Activated CD4-positive, alpha-beta T cell treated with anti-CD3 and anti-CD28 coated beads, Interleukin-2, amount 50 U/mL, for 1 hour (primary cell): Measurements from ENCODE around the gene ARRB1.
"Not testable (repeated sequence)": the region's sequence is repeated elsewhere in the genome, so short reads cannot be mapped to it uniquely, and the experiment has no call there.

Experiments
- DNase-seq: peaks from one replicate; pipeline ENCODE4 v3.0.0-alpha.2; 2020

Gene ARRB1

DNA sequence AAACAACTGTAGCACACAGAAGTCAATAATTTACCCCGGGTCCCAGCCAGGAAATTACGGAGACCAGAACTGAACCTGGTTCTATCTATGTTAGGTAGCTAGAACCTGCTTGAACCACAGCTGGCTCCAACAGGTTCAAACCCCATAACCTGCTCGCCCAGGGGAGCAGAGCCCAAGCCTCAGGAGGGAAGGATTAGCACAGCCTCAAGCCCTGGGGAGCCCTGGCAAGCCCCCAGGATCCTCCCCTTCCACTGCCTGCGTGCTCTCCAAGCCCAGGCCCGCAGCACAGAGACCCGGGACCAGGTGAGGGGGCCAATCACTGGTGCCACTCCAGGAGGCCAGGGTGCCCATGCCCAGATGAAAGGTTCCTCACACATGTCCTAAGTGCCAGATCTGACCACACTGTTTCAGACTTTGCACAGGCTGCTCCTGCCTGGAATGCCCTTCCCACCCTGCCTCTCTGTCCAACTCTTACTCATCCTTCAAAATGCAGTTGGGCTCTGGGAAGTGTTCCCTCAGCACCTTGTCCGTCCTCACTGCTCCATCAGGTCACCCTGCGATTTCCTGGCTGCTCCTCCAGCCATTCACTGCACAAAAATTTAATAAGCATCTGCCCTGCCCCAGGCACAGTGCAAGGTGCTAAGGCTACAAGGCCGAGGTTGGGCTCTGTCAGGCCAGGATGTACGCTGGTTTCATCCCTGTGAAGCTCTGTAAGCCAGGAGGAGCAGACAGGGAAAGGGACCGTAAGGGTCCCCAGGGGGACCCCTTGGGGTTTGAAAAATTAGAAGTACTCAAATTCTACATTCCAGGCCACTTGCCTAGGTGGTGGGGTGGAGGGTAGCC is 32.2 kb downstream of the ARRB1 start:
- DNase-seq = no peak

GRCh38 chr11:75317446-75318122 is 33.9 kb downstream of the ARRB1 start:
- no peak for DNase-seq

DNA sequence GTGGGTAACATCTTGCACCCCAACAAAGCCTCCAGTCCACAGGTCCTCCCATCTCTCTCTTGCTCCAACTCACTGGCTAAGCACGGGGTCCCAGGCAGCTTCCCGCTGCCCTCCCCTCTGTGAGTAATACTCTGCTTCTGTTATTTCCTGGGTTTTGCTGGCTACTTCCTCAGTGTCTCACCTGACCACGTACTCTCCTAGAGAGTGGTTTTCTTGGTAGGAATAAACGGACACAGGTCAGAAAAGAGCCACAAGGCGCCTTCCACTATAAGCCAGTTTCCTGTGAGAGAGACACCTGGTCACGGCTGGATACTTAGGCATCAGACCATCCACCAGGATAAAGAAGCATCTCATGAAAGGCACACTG is 36.0 kb downstream of the ARRB1 start:
- no peak for DNase-seq

DNA sequence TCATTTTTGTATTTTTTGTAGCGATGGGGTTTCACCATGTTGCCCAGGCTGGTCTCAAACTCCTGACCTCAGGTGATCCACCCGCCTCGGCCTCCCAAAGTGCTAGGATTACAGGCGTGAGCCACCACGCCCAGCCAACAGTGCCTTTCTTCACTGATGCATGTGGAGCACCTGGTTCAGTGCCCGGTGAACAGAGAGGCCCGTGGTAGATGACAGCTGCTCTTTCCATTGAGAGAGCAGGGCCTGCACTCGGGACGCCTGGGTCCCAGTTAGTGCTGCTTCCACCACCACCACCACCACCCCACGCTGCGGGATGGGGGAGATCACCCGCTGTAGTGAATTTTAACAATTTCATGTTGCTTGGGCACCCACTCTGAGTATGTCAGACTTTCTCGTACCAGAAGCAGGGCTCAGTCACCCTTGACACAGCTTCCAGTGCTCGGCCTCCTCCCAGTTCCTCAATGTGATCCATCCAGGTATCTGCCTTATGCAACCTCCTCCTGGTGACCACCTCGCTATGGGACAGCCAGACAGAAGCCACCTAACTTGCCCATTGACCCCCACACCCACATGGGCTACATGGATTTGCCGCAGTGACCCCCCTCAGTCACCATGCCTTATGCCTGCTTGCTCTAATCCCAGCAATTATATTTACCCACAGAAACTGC is 36.6 kb downstream of the ARRB1 start:
- DNase-seq = no peak

DNA sequence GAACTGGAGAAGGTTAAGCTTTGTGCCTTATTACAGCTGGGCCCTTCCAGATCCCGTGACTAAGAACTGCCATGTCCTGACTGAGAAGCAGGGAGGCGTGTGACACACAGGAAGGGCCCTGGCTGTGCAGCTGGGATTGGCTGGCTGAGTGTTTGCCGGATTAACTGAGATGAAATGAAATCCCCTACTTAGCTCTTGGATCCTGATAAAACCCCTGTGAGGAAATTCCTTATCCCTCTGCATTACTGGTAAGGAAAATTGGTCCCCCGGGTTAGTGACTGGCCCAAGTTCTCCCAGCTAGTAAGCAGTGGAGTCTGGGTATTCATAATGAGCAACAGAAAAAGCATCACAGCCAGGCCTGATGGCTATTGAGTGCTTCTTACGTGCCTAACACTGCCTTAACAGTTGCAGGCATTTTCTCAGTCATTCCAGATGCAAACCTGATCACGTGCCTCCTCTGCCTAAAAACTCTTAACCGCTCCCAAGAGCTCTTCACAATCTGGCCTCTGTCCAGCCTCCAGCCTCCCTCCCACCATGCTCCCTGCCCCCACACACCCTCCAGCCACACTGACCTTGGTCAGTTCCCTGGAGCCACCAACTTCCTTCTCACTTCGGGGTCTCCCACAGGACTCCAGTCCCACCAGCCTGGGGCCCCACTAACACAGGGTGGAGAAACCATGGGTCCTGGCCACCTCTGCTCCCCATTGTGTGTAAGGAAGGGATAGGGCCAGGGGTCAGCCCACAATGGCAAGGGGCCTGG is 37.8 kb downstream of the ARRB1 start:
- DNase-seq = no peak

GRCh38 chr11:75312346-75312745 is 39.1 kb downstream of the ARRB1 start:
- DNase-seq = no peak

DNA sequence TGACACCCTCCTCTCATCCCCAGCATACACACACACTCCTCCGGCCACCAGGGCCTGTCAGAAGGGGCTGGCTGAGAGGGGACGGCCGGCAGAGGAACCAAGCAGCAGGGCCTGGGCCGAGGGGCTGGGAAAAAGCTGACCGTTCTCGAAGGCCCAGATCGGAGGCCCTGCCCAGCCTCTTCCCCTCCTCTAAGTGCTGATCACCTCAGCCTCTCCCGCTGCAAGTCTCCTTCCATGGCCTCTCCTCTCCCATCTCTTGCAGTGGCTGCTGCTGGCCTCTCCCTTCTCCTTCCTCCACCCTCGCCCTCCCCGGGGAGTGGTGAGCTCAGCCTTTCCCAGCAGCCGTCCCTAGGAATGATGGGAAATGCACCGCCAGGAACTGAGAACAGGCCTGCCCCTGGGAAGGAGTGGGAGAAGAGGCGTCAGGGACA is 39.6 kb downstream of the ARRB1 start:
- no peak for DNase-seq

DNA sequence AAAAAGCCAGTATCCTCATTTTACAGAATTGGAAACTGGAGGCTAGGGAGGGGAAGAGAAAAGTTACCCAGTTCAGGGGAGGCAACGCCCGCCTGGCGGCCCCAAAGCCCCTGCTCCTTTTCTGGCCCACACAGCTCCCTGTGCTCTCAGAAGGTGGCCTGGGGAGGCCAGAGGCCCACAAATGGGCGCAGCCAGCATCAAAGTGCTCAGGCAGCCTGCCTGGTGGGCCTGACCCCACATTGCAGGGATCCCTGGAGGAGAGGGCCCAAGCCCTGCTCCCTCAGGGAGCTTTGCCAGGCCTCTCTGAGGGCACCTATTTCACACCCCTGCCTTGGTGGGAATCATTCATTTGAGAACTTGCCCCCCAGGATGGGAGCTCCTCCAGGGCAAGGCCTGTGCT is 42.5 kb downstream of the ARRB1 start:
- no peak for DNase-seq

DNA sequence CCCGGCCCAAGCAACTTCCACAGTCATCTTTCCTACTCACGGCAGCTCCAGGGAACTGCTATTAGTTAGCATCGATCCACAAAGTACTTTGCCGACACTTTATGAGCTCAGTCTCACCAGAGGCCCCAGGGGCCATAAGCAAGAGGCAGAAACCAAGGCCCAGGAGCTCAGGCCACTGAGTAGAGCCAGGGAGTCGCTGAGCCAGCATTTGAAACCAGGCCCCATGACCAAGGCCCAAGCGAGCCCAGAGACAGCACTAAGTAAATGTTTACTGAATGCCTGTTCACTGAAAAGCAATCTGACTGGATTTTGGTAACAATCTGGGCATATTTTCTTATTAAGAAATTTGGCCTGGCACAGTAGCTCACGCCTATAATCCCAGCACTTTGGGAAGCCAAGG is 43.3 kb downstream of the ARRB1 start:
- DNase-seq = no peak

DNA sequence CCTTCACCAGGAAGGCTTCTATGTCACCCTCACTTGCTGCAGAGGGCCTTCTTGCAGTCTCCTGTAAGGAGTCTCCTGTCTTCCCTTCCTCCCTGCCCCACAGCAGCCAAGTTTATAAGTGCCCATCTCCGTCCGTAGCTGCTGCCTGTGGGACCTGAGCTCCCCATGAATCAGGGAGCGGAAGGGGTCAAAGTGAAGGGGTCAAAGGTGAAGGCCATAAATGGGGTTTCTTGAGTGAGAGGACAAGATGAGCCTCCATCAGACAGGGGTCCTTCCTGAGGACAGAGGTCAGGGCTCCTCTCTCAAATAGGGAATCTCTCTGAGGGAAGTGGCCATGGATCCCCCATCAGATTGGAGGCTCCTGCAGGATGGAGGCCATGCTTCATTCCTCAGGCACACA is 44.4 kb downstream of the ARRB1 start:
- no peak for DNase-seq

DNA sequence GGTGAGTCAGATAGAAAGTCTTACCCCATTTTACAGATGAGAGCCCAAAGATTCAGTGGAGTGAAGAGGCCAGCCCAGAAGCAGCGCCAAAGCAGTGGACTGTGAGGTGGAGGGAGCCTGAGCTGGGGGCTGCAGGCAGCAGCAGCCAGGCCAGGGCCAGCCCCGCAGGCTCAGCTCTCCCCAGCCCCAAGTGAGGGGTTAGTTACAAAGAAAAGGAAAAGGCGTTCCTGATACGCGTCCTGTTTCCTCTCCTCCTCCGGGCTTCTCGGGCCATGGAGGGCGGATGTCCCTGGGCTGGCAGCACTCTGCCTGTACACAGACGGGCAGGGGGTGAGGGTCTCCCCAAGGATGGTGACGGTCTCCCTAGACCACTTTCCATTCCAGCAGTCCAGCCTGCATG is 44.9 kb downstream of the ARRB1 start:
- no peak for DNase-seq

DNA sequence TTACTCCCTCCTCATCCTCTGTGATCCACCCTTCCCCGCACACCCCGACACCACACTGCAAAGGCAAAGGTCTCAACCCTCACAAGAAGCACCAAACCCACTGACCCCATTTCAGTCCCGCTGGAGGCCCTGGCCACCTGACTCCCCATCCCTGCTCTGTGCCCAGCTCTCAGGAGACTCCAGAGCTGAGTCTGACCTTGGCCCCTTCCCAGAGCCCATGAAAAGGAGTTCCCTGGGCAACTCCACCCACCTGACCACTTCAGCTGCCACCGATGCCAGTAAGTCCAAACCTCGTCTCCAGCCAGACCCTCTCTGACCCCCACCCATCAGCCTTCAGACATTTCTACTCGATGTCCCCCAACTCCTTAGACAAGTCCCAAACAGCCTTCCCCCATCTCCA is 45.5 kb downstream of the ARRB1 start:
- no peak for DNase-seq

DNA sequence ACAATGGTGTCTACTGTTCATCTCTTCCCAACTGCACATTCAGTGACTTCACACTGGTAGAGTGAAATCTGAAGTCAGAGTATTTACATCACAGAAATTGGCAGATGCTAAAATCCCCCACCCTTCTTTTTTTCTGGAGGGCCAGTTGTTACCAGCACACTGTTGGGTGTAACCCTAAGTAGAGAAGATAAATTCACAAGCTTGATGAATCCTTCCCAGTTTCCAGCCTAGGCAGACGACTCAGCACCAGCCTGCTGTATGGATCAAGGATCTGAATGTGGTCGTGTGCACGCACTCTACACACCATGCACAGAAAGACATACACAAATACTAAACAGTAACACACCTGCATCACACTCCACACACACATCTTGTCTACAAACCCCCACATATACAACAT is 46.0 kb downstream of the ARRB1 start:
- no peak for DNase-seq

DNA sequence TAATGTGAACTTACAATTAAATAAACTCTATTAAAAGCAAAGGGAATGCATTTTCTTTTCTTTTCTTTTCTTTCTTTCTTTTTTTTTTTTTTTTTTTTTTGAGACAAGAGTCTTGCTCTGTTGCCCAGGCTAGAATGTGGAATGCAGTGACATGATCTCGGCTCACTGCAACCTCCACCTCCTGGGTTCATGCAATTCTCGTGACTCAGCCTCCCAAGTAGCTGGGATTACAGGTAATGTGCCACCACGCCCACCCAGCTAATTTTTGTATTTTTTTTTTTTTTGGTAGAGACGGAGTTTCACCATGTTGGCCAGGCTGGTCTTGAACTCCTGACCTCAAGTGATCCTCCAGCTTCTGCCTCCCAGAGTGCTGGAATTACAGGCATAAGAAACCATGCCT is 46.5 kb downstream of the ARRB1 start:
- DNase-seq = not testable (repeated sequence)

- DNase-seq = no peak
These were observed 47.8 kb downstream of the ARRB1 start for GRCh38 chr11:75303544-75304224.

DNA sequence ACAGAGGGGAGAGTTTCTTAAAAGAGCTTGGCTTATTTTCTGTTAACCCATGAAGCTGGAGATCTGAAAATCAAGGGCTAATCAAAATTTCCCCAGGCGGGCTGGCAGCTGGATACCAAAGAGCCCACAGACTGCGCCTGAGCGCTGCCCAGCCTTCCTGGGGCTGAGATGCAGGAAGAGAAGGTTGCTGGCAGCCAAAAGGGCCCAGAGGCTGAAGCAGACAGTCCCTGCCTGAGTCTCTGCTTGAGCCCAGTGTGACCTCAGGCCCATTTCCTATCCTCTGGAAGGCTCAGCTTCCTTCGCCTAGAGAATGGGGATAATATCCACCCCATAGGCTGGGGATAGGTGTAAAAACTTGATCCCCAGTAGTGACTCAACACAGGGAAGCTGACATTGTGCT is 49.1 kb downstream of the ARRB1 start:
- DNase-seq = no peak

DNA sequence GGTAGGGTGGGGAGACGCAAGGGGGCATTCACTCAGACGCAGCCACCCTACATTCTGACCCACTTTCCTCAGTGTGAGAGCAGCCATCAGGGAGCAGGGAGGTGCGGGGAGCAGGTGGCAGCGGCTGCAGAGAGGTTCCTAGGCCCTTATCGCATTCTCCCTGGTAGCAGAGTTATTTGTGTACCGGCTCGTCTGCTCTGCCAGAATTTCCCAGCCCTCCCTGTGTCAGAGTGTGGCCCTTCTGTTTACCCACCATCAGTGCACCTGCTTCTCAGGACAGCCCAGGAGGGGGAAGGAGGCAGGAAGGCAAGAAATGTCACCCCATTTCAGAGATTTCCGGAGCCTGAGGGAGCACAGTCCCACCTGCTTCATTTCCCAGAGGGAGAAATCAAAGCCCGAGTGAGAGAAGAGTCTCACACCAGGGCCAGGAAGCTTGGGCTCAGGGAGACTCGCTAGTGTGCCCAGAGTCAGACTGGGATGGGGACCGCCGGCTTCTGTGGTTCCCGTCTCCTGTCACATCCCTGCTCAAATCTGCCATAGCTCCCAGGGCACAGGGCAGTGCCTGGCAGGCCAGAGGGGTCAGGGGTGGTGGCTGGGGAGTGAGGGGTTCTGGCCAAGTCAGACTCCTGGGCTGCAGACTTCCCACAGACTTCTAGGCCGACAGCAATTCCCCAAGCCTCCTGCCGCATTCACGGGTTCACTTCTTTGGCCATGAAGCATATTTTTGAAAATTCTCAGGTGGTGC is 49.7 kb downstream of the ARRB1 start:
- no peak for DNase-seq

DNA sequence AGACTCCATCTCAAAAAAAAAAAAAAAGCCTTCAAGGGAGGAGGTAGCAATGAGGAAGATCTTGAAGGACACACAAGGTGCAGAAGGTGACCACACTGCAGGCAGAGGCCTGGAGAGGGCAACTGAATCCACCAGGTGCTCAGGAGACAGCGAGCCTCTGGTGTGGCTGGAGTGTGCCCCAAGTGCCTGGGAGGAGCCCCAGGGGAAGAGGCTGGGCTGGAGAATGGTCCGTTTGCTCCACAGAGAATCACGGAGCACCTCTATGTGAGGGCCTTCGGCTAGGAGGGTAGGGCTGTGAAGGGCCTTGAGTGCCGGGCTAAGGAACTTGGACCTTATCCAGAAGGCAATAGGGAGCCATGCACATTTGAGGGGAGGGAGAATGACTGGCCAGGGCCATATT is 50.3 kb downstream of the ARRB1 start:
- no peak for DNase-seq

DNA sequence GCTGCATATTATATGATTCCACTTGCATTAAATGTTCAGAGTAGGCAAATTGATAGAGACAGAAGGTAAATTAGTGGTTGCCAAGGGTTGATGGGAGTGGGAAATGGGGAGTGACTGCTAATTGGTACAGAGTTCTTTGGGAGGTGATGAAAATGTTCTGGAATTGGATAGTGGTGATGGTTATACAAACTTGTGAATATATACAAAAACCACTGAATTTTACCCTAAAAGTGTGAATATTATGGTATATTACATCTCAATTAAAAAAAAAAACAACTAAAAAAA is 52.5 kb downstream of the ARRB1 start:
- DNase-seq = no peak

- no peak for DNase-seq
These were observed 53.1 kb downstream of the ARRB1 start for GRCh38 chr11:75298191-75298975.

DNA sequence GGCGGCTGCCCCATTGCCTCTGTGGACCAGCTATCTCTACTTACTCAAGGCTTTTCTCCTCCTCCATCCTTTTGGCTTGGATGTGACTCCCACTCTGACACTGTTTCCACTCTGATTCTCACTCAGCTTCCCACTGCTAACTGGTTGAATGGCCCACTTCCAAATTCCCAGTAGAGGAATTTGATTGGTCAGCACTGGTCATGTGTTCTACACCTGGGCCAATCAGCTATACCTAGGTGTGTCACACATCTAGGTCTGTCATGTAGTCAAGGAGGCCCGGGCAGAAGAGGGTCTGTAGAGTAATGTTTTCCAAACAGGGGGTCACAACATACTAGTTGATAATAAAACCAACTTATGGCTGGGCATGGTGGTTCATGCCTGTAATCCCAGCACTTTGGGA is 57.6 kb downstream of the ARRB1 start:
- no peak for DNase-seq
